Neural progenitor cell (in vitro differentiated cells): ENCODE data around the gene PMEL.

ENCODE experiments used
- EZH2 ChIP-seq: fragments of 200-600 bp; sonication (generic); IDR thresholded peaks from 2 replicates; pipeline ENCODE4 v1.6.1; 2017; ENCODE audit warnings: antibody characterized with exemption, mild to moderate bottlenecking, moderate library complexity
- EZH2phosphoT487 ChIP-seq: fragments of 200-600 bp; sonication (generic); IDR thresholded peaks from 2 replicates; pipeline ENCODE4 v1.6.1; 2017; ENCODE audit warnings: antibody characterized with exemption
- TF ChIP-seq, protein P1 (sequence below): fragments of 200-600 bp; sonication (generic); IDR thresholded peaks from 2 replicates; pipeline ENCODE4 v1.5.1; 2017; ENCODE audit warnings: antibody characterized with exemption, mild to moderate bottlenecking

DNA sequence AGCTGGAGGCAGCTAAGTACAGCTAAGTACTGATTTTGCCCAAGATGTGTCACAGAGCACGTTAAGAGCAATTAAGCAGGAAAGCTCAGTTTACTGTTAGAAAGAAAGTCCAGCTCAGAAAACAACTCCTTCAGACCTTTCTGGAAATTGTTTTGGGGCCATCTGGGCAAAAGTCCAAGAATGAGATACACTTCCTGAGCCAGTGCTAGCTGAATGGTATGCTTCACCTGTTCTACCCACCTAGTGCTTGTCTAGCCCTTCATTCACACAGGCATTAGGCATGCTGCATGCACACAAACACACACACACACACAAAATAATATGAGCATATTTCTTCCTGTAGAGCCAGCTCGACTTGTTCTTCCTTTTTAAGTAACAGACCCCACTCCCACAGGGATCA lies 48.4 kb upstream of the PMEL start:
- TF ChIP-seq, protein P1, sequence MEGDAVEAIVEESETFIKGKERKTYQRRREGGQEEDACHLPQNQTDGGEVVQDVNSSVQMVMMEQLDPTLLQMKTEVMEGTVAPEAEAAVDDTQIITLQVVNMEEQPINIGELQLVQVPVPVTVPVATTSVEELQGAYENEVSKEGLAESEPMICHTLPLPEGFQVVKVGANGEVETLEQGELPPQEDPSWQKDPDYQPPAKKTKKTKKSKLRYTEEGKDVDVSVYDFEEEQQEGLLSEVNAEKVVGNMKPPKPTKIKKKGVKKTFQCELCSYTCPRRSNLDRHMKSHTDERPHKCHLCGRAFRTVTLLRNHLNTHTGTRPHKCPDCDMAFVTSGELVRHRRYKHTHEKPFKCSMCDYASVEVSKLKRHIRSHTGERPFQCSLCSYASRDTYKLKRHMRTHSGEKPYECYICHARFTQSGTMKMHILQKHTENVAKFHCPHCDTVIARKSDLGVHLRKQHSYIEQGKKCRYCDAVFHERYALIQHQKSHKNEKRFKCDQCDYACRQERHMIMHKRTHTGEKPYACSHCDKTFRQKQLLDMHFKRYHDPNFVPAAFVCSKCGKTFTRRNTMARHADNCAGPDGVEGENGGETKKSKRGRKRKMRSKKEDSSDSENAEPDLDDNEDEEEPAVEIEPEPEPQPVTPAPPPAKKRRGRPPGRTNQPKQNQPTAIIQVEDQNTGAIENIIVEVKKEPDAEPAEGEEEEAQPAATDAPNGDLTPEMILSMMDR, result no peak
- no peak for TF ChIP-seq EZH2
- TF ChIP-seq EZH2phosphoT487, result no peak
